Measurements from ENCODE around the gene UBXN2A. TPM values are rescaled to one million over a fixed set of nuclear protein-coding genes. Genes with fewer than 3 reads are reported as not detected.

Gene UBXN2A
- total RNA-seq, 1 donor = 10.9 TPM

GRCh38 chr2:23918837-23919489 lies 21.3 kb upstream of the UBXN2A start:
- peaks cover 36% of the 10 kb centered on the region for H4K20me1 ChIP-seq (ENCODE audit: insufficient read depth, low read length)
- H3K79me2 ChIP-seq (ENCODE audit: insufficient read depth, low read length) = peaks cover 95% of the 10 kb centered on the region

GRCh38 chr2:23924589-23925359 lies 15.5 kb upstream of the UBXN2A start:
- H2AFZ ChIP-seq (ENCODE audit: low read length) = no peak overlapping the region
- H4K20me1 ChIP-seq (ENCODE audit: insufficient read depth, low read length) = peaks cover 30% of the 10 kb centered on the region
- no peaks in the 10 kb centered on the region for H3K36me3 ChIP-seq (ENCODE audit: insufficient read depth, low read length)
- peak overlapping the region; percentile 98 for H3K4me3 ChIP-seq (ENCODE audit: insufficient read depth, low read length)
- H3K27ac ChIP-seq (ENCODE audit: low read depth, low read length) = peak overlapping the region; percentile 97
- DNase-seq (ENCODE audit: insufficient read length, low spot score, missing footprints) = peak; percentile 51
- H3K4me2 ChIP-seq (ENCODE audit: insufficient read depth, low read length) = peak overlapping the region; percentile 91
- no peaks in the 10 kb centered on the region for H3K9me3 ChIP-seq (ENCODE audit: low read depth, low read length)
- H3K27me3 ChIP-seq (ENCODE audit: insufficient read depth, low read length) = no peaks in the 10 kb centered on the region
- peaks cover 27% of the 10 kb centered on the region for H3K4me1 ChIP-seq (ENCODE audit: insufficient read depth, low read length)
- no peak for TF ChIP-seq CTCF (IDR thresholded peaks at IDR 0.05; ENCODE audit: extremely low read depth, low read depth, low read length)
- peaks cover 76% of the 10 kb centered on the region for H3K79me2 ChIP-seq (ENCODE audit: insufficient read depth, low read length)

More at GRCh38 chr2:23918837-23919489, 21.3 kb upstream of the UBXN2A start:
- H3K27ac ChIP-seq (ENCODE audit: low read depth, low read length) = no peak overlapping the region
- H3K9me3 ChIP-seq (ENCODE audit: low read depth, low read length) = no peaks in the 10 kb centered on the region
- H2AFZ ChIP-seq (ENCODE audit: low read length) = no peak overlapping the region
- H3K36me3 ChIP-seq (ENCODE audit: insufficient read depth, low read length) = no peaks in the 10 kb centered on the region
- no peaks in the 10 kb centered on the region for H3K27me3 ChIP-seq (ENCODE audit: insufficient read depth, low read length)
- DNase-seq (ENCODE audit: insufficient read length, low spot score, missing footprints) = no peak
- no peak overlapping the region for H3K4me2 ChIP-seq (ENCODE audit: insufficient read depth, low read length)
- no peak for TF ChIP-seq CTCF (IDR thresholded peaks at IDR 0.05; ENCODE audit: extremely low read depth, low read depth, low read length)
- no peaks in the 10 kb centered on the region for H3K4me1 ChIP-seq (ENCODE audit: insufficient read depth, low read length)
- H3K4me3 ChIP-seq (ENCODE audit: insufficient read depth, low read length) = no peak overlapping the region

GRCh38 chr2:23925702-23926289 lies 14.5 kb upstream of the UBXN2A start:
- no peaks in the 10 kb centered on the region for H3K36me3 ChIP-seq (ENCODE audit: insufficient read depth, low read length)
- H3K27me3 ChIP-seq (ENCODE audit: insufficient read depth, low read length) = no peaks in the 10 kb centered on the region
- peaks cover 27% of the 10 kb centered on the region for H3K4me1 ChIP-seq (ENCODE audit: insufficient read depth, low read length)
- peak overlapping the region; percentile 97 for H3K27ac ChIP-seq (ENCODE audit: low read depth, low read length)
- peak; percentile 79 for DNase-seq (ENCODE audit: insufficient read length, low spot score, missing footprints)
- peak overlapping the region; percentile 86 for H2AFZ ChIP-seq (ENCODE audit: low read length)
- H3K9me3 ChIP-seq (ENCODE audit: low read depth, low read length) = no peaks in the 10 kb centered on the region
- peaks cover 25% of the 10 kb centered on the region for H4K20me1 ChIP-seq (ENCODE audit: insufficient read depth, low read length)
- peak overlapping the region; percentile 91 for H3K4me2 ChIP-seq (ENCODE audit: insufficient read depth, low read length)
- no peak for TF ChIP-seq CTCF (IDR thresholded peaks at IDR 0.05; ENCODE audit: extremely low read depth, low read depth, low read length)
- peak overlapping the region; percentile 98 for H3K4me3 ChIP-seq (ENCODE audit: insufficient read depth, low read length)
- peaks cover 66% of the 10 kb centered on the region for H3K79me2 ChIP-seq (ENCODE audit: insufficient read depth, low read length)

GRCh38 chr2:23926290-23926749 lies 13.9 kb upstream of the UBXN2A start:
- no peaks in the 10 kb centered on the region for H3K9me3 ChIP-seq (ENCODE audit: low read depth, low read length)
- peak overlapping the region; percentile 91 for H3K4me2 ChIP-seq (ENCODE audit: insufficient read depth, low read length)
- peaks cover 23% of the 10 kb centered on the region for H4K20me1 ChIP-seq (ENCODE audit: insufficient read depth, low read length)
- TF ChIP-seq CTCF (IDR thresholded peaks at IDR 0.05; ENCODE audit: extremely low read depth, low read depth, low read length) = no peak
- H2AFZ ChIP-seq (ENCODE audit: low read length) = peak overlapping the region; percentile 86
- peaks cover 3% of the 10 kb centered on the region for H3K36me3 ChIP-seq (ENCODE audit: insufficient read depth, low read length)
- H3K4me3 ChIP-seq (ENCODE audit: insufficient read depth, low read length) = peak overlapping the region; percentile 98
- peaks cover 27% of the 10 kb centered on the region for H3K4me1 ChIP-seq (ENCODE audit: insufficient read depth, low read length)
- peaks cover 60% of the 10 kb centered on the region for H3K79me2 ChIP-seq (ENCODE audit: insufficient read depth, low read length)
- H3K27ac ChIP-seq (ENCODE audit: low read depth, low read length) = peak overlapping the region; percentile 97
- peak; percentile 30 for DNase-seq (ENCODE audit: insufficient read length, low spot score, missing footprints)
- no peaks in the 10 kb centered on the region for H3K27me3 ChIP-seq (ENCODE audit: insufficient read depth, low read length)
